ENCODE measurements around the gene CASTOR1.

CASTOR1 gene

GRCh38 chr22:30273711-30274436 lies 15.4 kb downstream of the CASTOR1 start:
- TF ChIP-seq, protein P1, sequence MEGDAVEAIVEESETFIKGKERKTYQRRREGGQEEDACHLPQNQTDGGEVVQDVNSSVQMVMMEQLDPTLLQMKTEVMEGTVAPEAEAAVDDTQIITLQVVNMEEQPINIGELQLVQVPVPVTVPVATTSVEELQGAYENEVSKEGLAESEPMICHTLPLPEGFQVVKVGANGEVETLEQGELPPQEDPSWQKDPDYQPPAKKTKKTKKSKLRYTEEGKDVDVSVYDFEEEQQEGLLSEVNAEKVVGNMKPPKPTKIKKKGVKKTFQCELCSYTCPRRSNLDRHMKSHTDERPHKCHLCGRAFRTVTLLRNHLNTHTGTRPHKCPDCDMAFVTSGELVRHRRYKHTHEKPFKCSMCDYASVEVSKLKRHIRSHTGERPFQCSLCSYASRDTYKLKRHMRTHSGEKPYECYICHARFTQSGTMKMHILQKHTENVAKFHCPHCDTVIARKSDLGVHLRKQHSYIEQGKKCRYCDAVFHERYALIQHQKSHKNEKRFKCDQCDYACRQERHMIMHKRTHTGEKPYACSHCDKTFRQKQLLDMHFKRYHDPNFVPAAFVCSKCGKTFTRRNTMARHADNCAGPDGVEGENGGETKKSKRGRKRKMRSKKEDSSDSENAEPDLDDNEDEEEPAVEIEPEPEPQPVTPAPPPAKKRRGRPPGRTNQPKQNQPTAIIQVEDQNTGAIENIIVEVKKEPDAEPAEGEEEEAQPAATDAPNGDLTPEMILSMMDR (IDR thresholded peaks at IDR 0.05; ENCODE audit: control insufficient read depth, insufficient read depth, low read depth, low read length, missing control alignments): no peak
- no peak for DNase-seq (ENCODE audit: low read depth)
- no peak overlapping the region for H3K4me3 ChIP-seq (ENCODE audit: control insufficient read depth, low read depth, low read length)

GRCh38 chr22:30272781-30273601 lies 16.3 kb downstream of the CASTOR1 start:
- DNase-seq (ENCODE audit: low read depth): no peak
- H3K4me3 ChIP-seq (ENCODE audit: control insufficient read depth, low read depth, low read length): no peak overlapping the region
- TF ChIP-seq, protein P1 (IDR thresholded peaks at IDR 0.05; ENCODE audit: control insufficient read depth, insufficient read depth, low read depth, low read length, missing control alignments): no peak

DNA sequence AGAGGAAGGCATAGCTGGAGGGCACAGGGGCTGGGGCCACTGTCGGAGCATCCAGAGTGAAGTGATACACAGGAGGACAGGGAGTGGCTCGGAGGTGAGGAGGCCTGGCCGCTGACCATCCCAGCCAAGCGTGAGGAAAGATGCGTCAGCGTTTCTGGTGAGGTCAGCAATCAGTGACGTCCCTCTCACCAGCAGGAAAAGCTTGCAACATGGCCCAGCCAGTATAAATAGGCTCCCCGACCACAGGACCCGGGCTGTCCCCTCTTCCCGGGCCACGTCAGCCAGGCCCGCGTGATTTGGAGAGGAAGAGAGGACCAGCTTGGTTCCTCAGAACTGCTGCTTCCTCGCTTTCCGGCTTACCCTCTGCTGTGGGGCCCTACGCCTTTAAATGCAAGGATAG lies 18.5 kb downstream of the CASTOR1 start:
- TF ChIP-seq, protein P1 (IDR thresholded peaks at IDR 0.05; ENCODE audit: control insufficient read depth, insufficient read depth, low read depth, low read length, missing control alignments): no peak
- DNase-seq (ENCODE audit: low read depth): no peak
- H3K4me3 ChIP-seq (ENCODE audit: control insufficient read depth, low read depth, low read length): no peak overlapping the region

- TF ChIP-seq, protein P1 (IDR thresholded peaks at IDR 0.05; ENCODE audit: control insufficient read depth, insufficient read depth, low read depth, low read length, missing control alignments): no peak
- DNase-seq (ENCODE audit: low read depth): no peak
- no peak overlapping the region for H3K4me3 ChIP-seq (ENCODE audit: control insufficient read depth, low read depth, low read length)
Measured at GRCh38 chr22:30268331-30268730, 21.0 kb downstream of the CASTOR1 start.

- DNase-seq (ENCODE audit: low read depth): no peak
- TF ChIP-seq, protein P1 (IDR thresholded peaks at IDR 0.05; ENCODE audit: control insufficient read depth, insufficient read depth, low read depth, low read length, missing control alignments): no peak
- H3K4me3 ChIP-seq (ENCODE audit: control insufficient read depth, low read depth, low read length): no peak overlapping the region
Measured at GRCh38 chr22:30267382-30268302, 21.7 kb downstream of the CASTOR1 start.
